Measurements from ENCODE around the gene STX17.

The STX17 gene

DNA sequence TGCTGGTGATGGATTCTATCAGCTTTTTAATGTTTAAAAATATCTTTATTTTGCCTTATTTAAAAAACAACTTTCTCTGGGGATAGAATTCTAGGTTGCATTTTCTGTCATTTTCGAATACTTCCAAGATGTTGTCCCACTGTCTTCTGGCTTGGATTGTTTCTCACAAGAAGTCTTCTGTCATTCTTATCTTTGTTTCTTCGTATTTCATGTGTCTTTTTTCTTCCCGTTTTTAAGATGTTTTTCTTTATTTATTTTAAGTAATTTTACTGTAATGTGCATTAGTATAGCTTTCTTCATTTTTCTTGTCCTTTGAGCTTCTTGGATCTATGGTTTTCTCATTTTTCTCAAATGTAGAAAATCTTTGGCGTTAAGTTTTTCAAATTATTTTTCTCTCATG is 19.1 kb downstream of the STX17 start:
- Histone ChIP-seq H3K4me1 (ENCODE audit: insufficient read depth, low read length, poor library complexity, severe bottlenecking) (peaks cover 8% of the 10 kb centered on the region), H4K20me1 (ENCODE audit: insufficient read depth, low read length, poor library complexity, severe bottlenecking) (no peaks in the 10 kb centered on the region), H3F3A (ENCODE audit: low read depth) (no peaks in the 10 kb centered on the region), H3K9ac (ENCODE audit: low read depth, low read length, poor library complexity, severe bottlenecking) (no peak overlapping the region), H3K9me2 (replicated peaks; ENCODE audit: low read depth, low read length) (no peaks in the 10 kb centered on the region), H2AFZ (ENCODE audit: low read length) (no peak overlapping the region), H3K4me3 (ENCODE audit: low read length, poor library complexity, severe bottlenecking) (no peak overlapping the region), H3K79me2 (ENCODE audit: insufficient read depth, low read length) (no peaks in the 10 kb centered on the region), H3K9me3 (ENCODE audit: insufficient read depth, low read depth, low read length) (peaks cover 10% of the 10 kb centered on the region; the same call in 1 of the 2 replicates), H3K4me2 (ENCODE audit: low read depth, low read length, poor library complexity, severe bottlenecking) (no peak overlapping the region), H3K27me3 (ENCODE audit: insufficient read depth, low read length, poor library complexity, severe bottlenecking) (no peaks in the 10 kb centered on the region), H3K36me3 (ENCODE audit: insufficient read depth, low read length) (peaks cover 20% of the 10 kb centered on the region)
- TF ChIP-seq, protein P1, sequence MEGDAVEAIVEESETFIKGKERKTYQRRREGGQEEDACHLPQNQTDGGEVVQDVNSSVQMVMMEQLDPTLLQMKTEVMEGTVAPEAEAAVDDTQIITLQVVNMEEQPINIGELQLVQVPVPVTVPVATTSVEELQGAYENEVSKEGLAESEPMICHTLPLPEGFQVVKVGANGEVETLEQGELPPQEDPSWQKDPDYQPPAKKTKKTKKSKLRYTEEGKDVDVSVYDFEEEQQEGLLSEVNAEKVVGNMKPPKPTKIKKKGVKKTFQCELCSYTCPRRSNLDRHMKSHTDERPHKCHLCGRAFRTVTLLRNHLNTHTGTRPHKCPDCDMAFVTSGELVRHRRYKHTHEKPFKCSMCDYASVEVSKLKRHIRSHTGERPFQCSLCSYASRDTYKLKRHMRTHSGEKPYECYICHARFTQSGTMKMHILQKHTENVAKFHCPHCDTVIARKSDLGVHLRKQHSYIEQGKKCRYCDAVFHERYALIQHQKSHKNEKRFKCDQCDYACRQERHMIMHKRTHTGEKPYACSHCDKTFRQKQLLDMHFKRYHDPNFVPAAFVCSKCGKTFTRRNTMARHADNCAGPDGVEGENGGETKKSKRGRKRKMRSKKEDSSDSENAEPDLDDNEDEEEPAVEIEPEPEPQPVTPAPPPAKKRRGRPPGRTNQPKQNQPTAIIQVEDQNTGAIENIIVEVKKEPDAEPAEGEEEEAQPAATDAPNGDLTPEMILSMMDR (conservative IDR thresholded peaks at IDR 0.05; ENCODE audit: low read length), result no peak
- no peak for TF ChIP-seq EZH2phosphoT487 (IDR thresholded peaks at IDR 0.05; ENCODE audit: borderline replicate concordance)

DNA sequence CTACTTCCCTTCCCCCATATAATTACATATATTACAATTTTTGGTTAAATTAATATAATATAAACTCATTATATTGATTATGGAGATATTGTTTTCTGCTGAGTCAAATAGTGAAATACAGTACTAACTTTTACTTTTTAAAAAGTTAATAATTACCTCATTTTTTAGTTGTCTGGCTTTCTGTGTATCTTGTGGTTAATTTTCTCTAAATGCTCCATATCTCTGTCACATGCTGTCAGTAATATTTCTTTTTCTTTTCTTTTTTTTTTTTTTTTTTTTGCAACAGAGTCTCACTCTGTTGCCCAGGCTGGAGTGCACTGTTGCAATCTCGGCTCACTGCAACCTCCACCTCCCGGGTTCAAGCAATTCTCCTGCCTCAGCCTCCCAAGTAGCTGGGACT is 23.2 kb downstream of the STX17 start:
- H4K20me1 ChIP-seq (ENCODE audit: insufficient read depth, low read length, poor library complexity, severe bottlenecking), result no peaks in the 10 kb centered on the region
- H3K36me3 ChIP-seq (ENCODE audit: insufficient read depth, low read length), result 0 out of 2 replicates have a peak, but pooled peaks cover 4% of the 10 kb centered on the region
- no peaks in the 10 kb centered on the region for H3K9me2 ChIP-seq (replicated peaks; ENCODE audit: low read depth, low read length)
- TF ChIP-seq, protein P1 (conservative IDR thresholded peaks at IDR 0.05; ENCODE audit: low read length), result no peak
- TF ChIP-seq EZH2phosphoT487 (IDR thresholded peaks at IDR 0.05; ENCODE audit: borderline replicate concordance), result no peak
- peaks cover 8% of the 10 kb centered on the region; the same call in 1 of the 2 replicates for H3K9me3 ChIP-seq (ENCODE audit: insufficient read depth, low read depth, low read length)
- no peaks in the 10 kb centered on the region for H3K4me1 ChIP-seq (ENCODE audit: insufficient read depth, low read length, poor library complexity, severe bottlenecking)
- H3F3A ChIP-seq (ENCODE audit: low read depth), result no peaks in the 10 kb centered on the region
- no peak overlapping the region for H3K9ac ChIP-seq (ENCODE audit: low read depth, low read length, poor library complexity, severe bottlenecking)
- H3K79me2 ChIP-seq (ENCODE audit: insufficient read depth, low read length), result no peaks in the 10 kb centered on the region
- no peak overlapping the region for H3K4me3 ChIP-seq (ENCODE audit: low read length, poor library complexity, severe bottlenecking)
- H3K27me3 ChIP-seq (ENCODE audit: insufficient read depth, low read length, poor library complexity, severe bottlenecking), result no peaks in the 10 kb centered on the region
- no peak overlapping the region for H2AFZ ChIP-seq (ENCODE audit: low read length)
- no peak overlapping the region for H3K4me2 ChIP-seq (ENCODE audit: low read depth, low read length, poor library complexity, severe bottlenecking)

DNA sequence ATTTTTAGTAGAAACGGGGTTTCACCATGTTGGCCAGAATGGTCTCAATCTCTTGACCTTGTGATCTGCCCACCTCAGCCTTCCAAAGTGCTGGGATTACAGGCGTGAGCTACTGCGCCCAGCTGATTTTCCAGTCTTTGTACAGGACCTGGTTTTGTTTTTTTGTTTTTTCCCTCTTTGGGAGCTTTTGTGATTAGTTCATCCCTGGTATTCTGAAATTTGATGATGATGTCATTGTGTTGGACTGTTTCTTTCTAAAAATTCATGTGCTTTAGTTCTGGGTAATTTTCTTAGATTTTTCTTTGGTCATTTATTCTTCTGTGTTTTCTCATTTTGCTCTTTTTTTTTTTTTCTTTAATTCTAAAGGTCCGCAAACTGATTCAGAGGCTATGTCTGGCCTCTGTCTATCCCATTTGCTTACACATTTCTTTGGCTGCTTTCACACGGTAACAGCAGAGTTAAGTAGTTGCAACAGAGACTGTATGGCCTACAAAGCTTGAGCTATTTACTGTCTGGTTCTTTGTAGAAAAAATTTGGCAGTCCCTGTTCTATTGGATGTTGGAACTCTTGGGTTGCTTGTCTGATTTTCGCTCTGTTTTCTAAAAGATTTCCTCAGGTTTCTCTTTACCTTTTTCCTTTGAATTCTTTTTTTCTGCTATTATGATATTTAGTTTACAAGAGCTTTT is 24.8 kb downstream of the STX17 start:
- no peak overlapping the region for H2AFZ ChIP-seq (ENCODE audit: low read length)
- no peak for TF ChIP-seq EZH2phosphoT487 (IDR thresholded peaks at IDR 0.05; ENCODE audit: borderline replicate concordance)
- TF ChIP-seq, protein P1 (conservative IDR thresholded peaks at IDR 0.05; ENCODE audit: low read length), result no peak
- H3K79me2 ChIP-seq (ENCODE audit: insufficient read depth, low read length), result no peaks in the 10 kb centered on the region
- H3K9ac ChIP-seq (ENCODE audit: low read depth, low read length, poor library complexity, severe bottlenecking), result no peak overlapping the region
- H3K9me2 ChIP-seq (replicated peaks; ENCODE audit: low read depth, low read length), result no peaks in the 10 kb centered on the region
- peaks cover 2% of the 10 kb centered on the region; the same call in 1 of the 2 replicates for H3K9me3 ChIP-seq (ENCODE audit: insufficient read depth, low read depth, low read length)
- no peak overlapping the region for H3K4me2 ChIP-seq (ENCODE audit: low read depth, low read length, poor library complexity, severe bottlenecking)
- no peak overlapping the region for H3K4me3 ChIP-seq (ENCODE audit: low read length, poor library complexity, severe bottlenecking)
- no peaks in the 10 kb centered on the region for H3F3A ChIP-seq (ENCODE audit: low read depth)
- H3K27me3 ChIP-seq (ENCODE audit: insufficient read depth, low read length, poor library complexity, severe bottlenecking), result no peaks in the 10 kb centered on the region
- H3K4me1 ChIP-seq (ENCODE audit: insufficient read depth, low read length, poor library complexity, severe bottlenecking), result no peaks in the 10 kb centered on the region
- H3K36me3 ChIP-seq (ENCODE audit: insufficient read depth, low read length), result 0 out of 2 replicates have a peak, but pooled peaks cover 4% of the 10 kb centered on the region
- H4K20me1 ChIP-seq (ENCODE audit: insufficient read depth, low read length, poor library complexity, severe bottlenecking), result no peaks in the 10 kb centered on the region

Data from Loucy (cell line).